HG02884 (cell line): Measurements from ENCODE around the gene COL8A1.
"Not testable (repeated sequence)": the region's sequence is repeated elsewhere in the genome, so short reads cannot be mapped to it uniquely, and the experiment has no call there.

Source experiments
- ATAC-seq: cut with Tn5 transposase; IDR thresholded peaks from one replicate; pipeline ENCODE4 v1.9.1; 2021; ENCODE audit warnings: mild to moderate bottlenecking, moderate library complexity; ENCODE audit not compliant: unreplicated experiment

Gene COL8A1

DNA sequence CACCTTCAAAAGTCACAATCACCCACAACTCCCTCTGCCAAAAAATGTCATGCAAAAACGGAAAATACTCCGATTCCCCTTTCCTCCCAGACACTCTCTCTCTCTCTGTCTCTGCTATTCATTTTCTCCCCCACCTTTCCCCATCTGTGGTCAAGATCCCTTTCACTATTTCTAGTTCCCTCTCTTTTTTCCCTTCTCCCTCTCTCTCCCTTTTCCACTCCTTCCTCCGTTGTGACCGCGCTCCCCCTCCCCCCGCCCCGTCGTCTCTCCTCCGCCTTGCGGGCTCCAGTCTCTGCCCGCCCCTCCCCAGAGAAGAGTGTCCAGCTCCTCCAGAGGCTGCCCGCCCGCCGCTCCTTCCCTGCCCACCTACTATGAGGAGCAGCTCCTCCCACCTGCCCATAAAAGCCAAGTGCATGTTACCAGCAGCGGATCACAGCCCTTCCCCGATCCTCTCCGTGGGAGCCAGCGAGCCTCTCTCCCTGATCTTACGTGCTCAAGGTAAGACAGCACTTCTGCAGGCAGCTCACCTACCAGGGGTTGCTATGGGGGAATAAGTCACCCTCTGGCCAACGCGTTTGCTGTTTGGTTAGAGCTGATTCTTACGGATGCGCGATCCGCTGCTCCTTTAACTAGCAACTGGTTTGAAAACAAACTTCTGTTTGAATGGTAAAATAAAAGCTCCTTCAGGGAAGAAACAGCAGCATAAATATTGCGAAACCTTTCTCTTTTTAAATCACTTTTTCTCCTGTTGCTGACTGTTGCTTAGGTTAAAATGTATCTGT, at the start of gene COL8A1:
COL8A1 (plus strand) TSS at position 428 of the 782 bp plus-strand sequence. CDS start 152,089 bp downstream, outside the sequence.
- ATAC-seq, result no peak

DNA sequence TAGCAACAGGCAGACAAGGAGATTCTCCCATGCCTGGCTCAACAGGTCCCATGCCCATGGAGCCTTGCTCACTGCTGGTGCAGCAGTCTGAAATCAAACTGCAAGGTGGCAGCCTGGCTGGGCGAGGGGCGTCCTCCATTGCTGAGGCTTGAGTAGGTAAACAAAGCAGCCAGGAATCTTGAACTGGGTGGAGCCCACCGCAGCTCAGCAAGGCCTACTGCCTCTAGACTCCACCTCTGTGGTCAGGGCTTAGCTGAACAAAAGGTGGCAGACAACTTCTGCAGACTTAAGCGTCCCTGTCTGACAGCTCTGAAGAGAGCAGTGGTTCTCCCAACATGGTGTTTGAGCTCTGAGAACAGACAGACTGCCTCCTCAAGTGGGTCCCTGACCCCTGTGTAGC, 49.2 kb upstream of the COL8A1 start:
- not testable (repeated sequence) for ATAC-seq

DNA sequence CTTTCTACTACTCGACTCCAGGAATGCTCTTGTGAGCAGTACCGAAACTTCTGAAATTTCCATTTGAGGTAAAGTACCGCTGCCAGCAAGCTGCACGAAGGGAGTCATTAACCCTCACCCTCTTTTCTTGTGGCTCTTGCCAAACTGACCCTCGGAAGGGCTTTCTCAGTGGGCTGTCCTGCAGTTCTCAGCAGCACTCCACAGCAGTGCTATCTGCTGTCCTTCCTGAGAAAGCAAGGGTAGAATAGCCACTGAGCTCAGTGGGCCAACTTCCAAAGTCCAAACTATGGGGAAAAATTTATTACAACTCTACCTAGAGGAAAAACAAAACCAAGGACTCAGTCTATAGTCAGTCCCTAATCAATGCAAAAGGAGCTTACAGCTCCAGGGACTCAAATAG, 38.5 kb upstream of the COL8A1 start:
- ATAC-seq, result no peak

- no peak for ATAC-seq
These were observed 36.9 kb upstream of the COL8A1 start for GRCh38 chr3:99601515-99601914.

DNA sequence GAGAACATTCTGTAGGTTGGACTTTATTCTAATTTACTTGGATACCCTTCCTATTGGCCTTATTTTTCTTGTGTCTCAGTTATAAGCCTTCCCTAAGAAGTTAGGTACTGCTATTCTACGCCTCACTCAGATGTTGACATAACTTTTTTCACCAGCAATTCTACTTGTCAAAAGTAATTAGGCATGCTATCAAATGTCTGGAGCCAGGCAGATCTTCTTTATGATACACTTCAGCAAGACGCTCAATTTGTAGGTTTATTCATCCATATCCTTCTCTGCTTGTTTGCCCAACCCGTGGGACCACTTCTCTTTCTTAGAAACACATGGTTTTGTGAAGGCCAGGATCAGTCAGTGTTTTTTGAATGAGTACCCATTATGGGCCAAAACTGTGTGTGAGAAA, 36.2 kb upstream of the COL8A1 start:
- ATAC-seq, result no peak

GRCh38 chr3:99607151-99607550, 31.2 kb upstream of the COL8A1 start:
- ATAC-seq, result no peak

DNA sequence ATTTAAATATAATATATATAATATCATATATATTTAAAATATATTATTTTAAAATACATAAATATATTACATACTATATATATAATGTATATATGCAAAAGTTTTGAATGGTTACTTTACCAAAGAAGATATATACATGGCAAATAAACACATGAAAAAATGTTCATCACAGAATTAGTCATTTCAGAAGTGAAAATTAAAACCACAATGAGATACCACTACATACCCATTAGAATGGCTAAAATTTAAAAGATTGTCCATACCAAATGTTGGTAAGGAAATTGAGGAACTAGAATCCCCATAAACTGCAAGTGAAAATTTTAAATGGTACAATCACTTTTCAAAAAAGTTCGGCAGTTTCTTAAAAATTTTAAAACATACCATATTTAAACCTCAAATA, 23.6 kb upstream of the COL8A1 start:
- no peak for ATAC-seq

DNA sequence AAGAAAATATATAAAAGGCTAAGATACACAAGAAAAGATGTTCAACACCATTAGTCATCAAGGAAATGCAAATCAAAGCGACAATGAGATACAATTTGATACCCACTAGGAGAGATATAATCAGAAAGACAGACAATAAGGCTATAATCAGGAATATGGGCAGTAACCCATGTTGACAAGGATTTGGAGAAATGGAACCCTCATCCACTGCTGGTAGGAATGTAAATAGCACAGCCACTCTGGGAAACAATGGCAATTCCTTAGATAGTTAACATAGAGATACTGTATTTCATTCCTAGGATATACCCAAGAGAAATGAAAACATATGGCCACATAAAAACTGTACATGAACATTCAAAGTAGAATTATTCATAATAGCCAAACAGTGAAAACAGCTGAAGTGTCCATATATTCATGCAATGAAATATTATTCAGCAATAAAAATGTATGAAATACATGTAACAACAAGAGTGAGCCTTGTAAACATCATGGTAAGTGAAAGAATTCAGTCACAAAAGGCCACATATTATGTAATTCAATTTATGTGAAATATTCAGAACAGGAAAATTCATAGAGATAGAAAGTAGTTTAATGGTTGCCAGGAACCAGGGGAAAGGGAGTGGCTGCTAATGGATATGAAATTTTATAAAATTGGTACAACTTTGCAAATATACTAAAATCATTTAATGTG, 18.2 kb upstream of the COL8A1 start:
- no peak for ATAC-seq

- no peak for ATAC-seq
These were observed 17.4 kb upstream of the COL8A1 start for GRCh38 chr3:99620976-99621375.

- ATAC-seq, result no peak
These were observed 13.7 kb upstream of the COL8A1 start for GRCh38 chr3:99624496-99625236.

DNA sequence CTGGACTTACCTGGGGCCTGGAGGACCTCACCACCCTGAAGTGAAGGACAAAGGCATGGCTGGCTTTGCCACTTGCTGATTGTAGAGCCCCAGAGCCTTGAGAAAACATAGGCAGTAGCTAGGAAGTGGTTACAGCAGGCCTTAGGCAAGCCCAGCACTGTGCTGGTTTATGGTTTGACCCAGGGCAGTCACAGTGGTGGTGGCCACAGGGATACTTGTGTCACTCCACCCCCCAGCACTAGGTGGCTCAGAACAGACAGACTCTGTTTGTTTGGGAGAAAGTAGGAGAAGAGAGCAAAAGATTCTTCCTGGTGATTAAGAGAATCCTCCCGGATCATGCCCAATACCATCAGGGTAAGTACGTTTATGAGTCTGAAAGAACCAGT, 13.2 kb upstream of the COL8A1 start:
- ATAC-seq, result no peak

- ATAC-seq, result no peak
These were observed 12.6 kb upstream of the COL8A1 start for GRCh38 chr3:99625643-99626416.

DNA sequence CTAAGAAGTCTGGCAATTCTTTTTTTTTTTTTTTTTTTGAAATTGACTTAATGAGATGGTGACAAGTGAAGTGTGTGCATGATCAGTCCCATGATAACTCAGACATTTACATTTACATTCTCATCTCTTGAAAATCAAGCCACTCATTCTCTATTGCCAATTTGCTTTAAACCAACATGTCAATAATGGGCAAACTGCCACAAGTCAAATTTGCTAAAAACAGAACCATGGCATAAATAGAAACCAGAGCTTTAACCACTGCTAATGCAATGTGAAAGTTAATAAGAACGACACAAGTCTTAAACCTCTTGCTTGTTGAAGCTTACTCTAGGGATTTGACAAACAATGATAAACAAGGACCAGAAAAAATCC, 12.0 kb upstream of the COL8A1 start:
- ATAC-seq, result peak; percentile 55

DNA sequence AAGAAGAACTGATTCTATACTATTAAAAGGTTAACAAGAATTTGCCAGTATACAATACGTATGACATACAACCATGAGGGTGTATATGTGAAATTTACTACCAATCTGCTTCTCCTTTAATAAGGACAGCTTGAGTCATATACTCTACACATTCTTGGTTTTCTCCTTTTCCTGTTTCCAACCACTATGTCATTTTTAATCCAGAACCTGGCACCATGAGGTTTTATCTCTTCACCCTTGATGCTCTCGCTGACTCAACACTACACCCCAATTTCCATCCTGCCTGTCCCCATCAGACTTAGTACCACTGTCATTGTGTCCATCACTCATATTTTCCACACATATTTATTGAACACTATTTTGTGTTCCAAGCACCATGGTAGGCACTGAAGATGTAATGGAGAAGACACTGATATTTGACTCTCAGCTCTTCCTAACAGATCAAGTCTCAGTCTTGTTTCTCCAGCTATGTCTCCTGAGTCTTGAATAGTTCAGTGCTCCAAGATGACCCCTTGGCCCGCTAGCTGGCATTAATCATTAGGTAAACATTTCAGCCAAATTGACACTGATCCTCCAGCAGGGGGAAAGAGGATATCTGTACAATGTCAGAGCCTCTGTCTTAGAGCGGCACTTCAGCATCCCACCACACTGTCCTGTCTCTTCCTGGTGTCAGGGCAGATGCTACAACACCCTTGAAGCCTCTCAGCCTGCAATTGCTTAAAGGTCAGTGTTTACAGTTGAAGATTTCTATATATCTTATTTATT, 11.2 kb upstream of the COL8A1 start:
- peak; percentile 31 for ATAC-seq

DNA sequence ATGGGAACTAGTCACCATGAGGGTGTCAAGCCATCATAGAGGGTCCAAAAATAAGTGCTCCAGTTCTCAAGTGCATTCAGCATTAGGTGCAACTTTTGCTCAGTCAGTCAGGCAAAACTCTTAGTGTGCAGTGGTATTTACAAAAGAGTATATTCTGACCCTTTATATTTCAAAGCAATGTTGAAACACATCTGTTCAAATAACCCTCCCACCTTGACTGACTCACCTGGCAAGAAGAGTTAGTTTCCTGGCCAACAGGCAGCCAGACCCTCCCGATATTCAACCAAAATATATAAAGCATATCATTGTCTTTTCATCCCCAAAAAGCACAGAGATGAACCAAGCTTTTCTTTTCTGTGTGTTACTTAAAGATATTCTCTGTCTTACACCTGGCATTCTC, 7.6 kb upstream of the COL8A1 start:
- no peak for ATAC-seq

- ATAC-seq, result no peak
These were observed 4.4 kb upstream of the COL8A1 start for GRCh38 chr3:99633887-99634558.

- ATAC-seq, result no peak
These were observed 3.5 kb upstream of the COL8A1 start for GRCh38 chr3:99634881-99635280.

- no peak for ATAC-seq
These were observed 3.0 kb upstream of the COL8A1 start for GRCh38 chr3:99635348-99635747.

- no peak for ATAC-seq
These were observed 1.4 kb upstream of the COL8A1 start for GRCh38 chr3:99637016-99637367.
